Thoracic aorta (tissue), 2 donors: ENCODE results near the gene GTF2F1. TPM values are rescaled to one million over a fixed set of nuclear protein-coding genes. Genes with fewer than 3 reads are reported as not detected.

Source experiments
- ATAC-seq: fragments of 150-250 bp; one replicate; pipeline ENCODE4 v1.8.0; 2017; ENCODE audit warnings: low read depth; ENCODE audit not compliant: insufficient number of reproducible peaks, low FRiP score
- DNase-seq: peaks from one replicate; pipeline ENCODE4 v3.0.0-alpha.2; 2020; ENCODE audit warnings: low spot score
- H3K27ac ChIP-seq, 2 donors: fragments of 200-600 bp; sonication (generic); 1 replicate in 1 of 2; 2 replicates in 1 of 2; pipeline ENCODE4 v1.5.1; 2016; ENCODE audit warnings: mild to moderate bottlenecking in 2 of 2, moderate library complexity in 2 of 2
- H3K27me3 ChIP-seq: fragments of 200-600 bp; sonication (generic); replicated peaks from 2 replicates; pipeline ENCODE4 v1.6.0; 2016; ENCODE audit warnings: mild to moderate bottlenecking; ENCODE audit not compliant: insufficient read depth
- H3K36me3 ChIP-seq: fragments of 200-600 bp; sonication (generic); one replicate; pipeline ENCODE4 v1.5.1; 2016
- H3K4me1 ChIP-seq, 2 donors: fragments of 200-600 bp; sonication (generic); 1 replicate in 1 of 2; 2 replicates in 1 of 2; pipeline versions ENCODE4 v1.5.1 to v1.6.0; 2016; ENCODE audit warnings: low read depth in 2 of 2, mild to moderate bottlenecking in 1 of 2; ENCODE audit not compliant: control insufficient read depth in 1 of 2
- H3K4me3 ChIP-seq: fragments of 200-600 bp; sonication (generic); 2 replicates; pipeline ENCODE4 v1.5.1; 2016; ENCODE audit warnings: mild to moderate bottlenecking
- H3K9me3 ChIP-seq: fragments of 200-600 bp; sonication (generic); 2 replicates; pipeline ENCODE4 v1.5.1; 2016
- CTCF ChIP-seq: fragments of 200-600 bp; sonication (generic); IDR thresholded peaks from one replicate; pipeline ENCODE4 v1.5.1; 2019; ENCODE audit warnings: antibody characterized with exemption
- total RNA-seq, 2 donors: library from RNA; depleted of rRNA; stranded (reverse); fragments of >200 nt; gene quantifications; one replicate each; pipeline versions ENCODE4 v1.1.0 to v1.2.3, GENCODE V29; 2016

The GTF2F1 gene
- total RNA-seq, 2 donors from 2014 or later: 22.7 to 27.7 TPM

DNA sequence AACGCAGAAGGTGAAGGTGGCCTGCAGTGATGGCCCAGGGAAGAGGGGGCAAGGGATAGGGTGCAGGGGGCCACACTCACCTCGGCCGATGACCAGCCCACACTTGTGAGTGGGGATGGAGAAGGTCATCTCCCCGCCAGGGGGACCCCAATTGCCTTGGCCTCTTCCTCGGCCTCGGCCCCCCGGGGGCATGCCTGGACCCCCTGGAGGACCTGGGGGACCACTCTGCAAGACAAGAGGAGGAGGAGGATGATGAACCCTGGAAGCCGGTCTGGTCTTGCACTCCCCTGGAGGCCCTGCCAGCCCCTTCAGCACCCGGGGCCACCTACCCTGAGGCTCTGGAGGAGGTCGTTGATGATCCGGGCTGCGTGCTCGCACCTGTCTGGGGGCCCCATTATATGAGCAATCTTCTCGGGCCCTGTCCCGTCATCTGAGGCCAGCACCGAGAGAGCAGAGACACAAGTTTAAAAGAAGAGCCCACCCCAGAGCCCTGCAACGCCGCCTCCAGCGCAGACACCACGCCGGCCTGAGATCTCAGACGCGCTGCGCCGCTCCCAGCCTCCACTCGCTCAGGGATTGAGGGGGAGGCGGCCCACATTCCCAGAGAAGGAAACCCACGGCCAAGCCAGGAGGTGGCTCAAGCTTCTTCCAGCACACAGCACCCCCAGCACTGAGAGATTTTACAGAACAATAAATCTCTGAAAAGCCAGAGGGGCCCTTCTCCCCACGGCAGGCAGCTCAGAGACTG is 23.9 kb upstream of the GTF2F1 start:
- Histone ChIP-seq H3K27ac (no peak overlapping the region), H3K9me3 (no peaks in the 10 kb centered on the region), H3K27me3 (no peaks in the 10 kb centered on the region), H3K4me1 (peaks cover 0 to 5% of the 10 kb centered on the region in 2 donors), H3K4me3 (no peak overlapping the region), H3K36me3 (peaks cover 70% of the 10 kb centered on the region)
- no peak for TF ChIP-seq CTCF
- DNase-seq (no peak), ATAC-seq (no peak)

DNA sequence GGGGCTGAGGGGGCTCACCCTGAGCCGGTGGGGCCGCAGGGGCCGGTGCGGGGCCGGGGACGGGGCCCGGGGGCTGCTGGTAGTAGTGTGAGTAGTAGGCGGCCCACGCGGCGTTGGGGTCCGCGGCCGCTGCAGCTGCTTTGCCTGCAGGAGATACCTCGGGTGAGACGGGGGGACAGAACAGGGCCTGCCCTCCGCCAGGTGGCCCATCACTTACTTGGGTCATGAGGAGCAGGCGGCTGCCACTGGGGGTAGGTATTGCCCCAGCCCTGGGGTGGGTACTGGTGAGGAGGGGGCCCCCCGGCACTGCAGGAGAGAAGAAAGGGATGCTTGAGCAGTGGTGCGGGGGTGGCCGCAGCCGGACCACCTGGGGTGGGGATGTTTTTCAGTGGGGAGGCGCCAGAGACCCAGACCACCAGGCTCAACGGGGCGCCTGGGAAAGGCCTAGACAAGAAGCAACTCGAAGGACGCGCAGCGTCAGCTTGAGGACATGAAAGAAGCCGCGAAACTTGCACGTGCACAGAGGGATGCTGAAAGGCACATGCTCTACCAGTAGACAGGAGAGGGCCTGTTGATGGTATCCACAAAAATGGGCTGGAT is 22.7 kb upstream of the GTF2F1 start:
- Histone ChIP-seq H3K4me1 (no peaks in the 10 kb centered on the region), H3K36me3 (peaks cover 65% of the 10 kb centered on the region), H3K4me3 (no peak overlapping the region), H3K9me3 (no peaks in the 10 kb centered on the region), H3K27ac (no peak overlapping the region), H3K27me3 (no peaks in the 10 kb centered on the region)
- ATAC-seq: no peak
- no peak for DNase-seq
- no peak for TF ChIP-seq CTCF

GRCh38 chr19:6414793-6415590 is 22.0 kb upstream of the GTF2F1 start:
- H3K27ac ChIP-seq: no peak overlapping the region

DNA sequence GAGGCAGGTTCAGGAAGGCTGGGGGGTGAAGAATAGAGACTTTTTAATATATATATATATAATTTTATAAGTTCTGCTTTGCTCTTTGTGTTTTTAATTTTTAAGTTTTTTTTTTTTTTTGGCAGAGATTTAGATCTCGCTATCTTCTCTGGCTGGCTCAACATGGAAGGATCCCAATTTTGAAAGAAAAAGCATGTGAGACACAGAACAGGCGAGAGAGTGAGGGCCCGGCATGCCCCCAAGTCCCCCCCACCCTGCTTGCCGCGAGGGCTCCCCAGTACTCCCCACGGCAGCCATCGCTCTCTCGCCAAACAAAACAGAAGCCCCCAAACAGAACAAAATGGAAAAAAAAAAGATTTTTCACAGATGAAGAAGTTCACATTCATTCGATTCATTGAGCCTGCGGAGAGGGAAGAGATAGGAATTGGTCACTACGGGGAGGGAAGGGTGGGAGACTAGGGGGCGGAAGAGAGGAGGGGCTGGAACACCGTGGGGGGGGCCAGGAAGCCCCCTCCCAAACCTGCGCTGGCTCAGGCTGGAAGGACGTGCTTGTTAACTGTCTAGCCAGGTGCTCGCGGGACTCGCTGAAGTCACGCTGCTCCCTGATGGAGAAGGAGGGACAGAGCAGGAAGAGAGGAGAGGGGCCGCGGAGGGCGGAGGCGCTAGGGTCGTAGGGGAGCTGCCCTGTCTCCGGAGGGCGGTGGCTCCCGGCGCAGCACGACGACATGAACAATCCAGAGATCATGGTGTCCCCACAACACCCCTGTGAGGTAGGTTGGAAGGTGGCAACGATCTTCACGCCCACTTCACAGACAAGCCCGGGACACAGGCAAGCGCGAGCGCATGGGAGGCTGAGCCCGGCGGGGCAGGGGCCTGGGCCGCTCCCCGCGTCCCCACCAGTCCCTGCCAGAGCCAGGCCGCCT is 21.0 kb upstream of the GTF2F1 start:
- H3K27me3 ChIP-seq: no peaks in the 10 kb centered on the region
- H3K36me3 ChIP-seq: peaks cover 49% of the 10 kb centered on the region
- H3K9me3 ChIP-seq: no peaks in the 10 kb centered on the region
- no peak overlapping the region for H3K27ac ChIP-seq
- H3K4me3 ChIP-seq: no peak overlapping the region
- ATAC-seq (no peak), DNase-seq (no peak)
- no peaks in the 10 kb centered on the region for H3K4me1 ChIP-seq
- TF ChIP-seq CTCF: no peak

More at GRCh38 chr19:6414793-6415590, 22.0 kb upstream of the GTF2F1 start:
- no peaks in the 10 kb centered on the region for H3K4me1 ChIP-seq
- H3K27me3 ChIP-seq: no peaks in the 10 kb centered on the region
- peaks cover 58% of the 10 kb centered on the region for H3K36me3 ChIP-seq
- no peak overlapping the region for H3K4me3 ChIP-seq
- DNase-seq (no peak), ATAC-seq (no peak)
- H3K9me3 ChIP-seq: no peaks in the 10 kb centered on the region
- TF ChIP-seq CTCF: no peak
